Natural killer cell treated with Interleukin-12 subunit alpha and Interleukin-12 subunit beta and Interleukin-15 and Interleukin-18, amount 100 ng/mL, for 72 hours (primary cell): ENCODE results near the gene FBXL20. TPM values are rescaled to one million over a fixed set of nuclear protein-coding genes. Genes with fewer than 3 reads are reported as not detected.
"Not testable (repeated sequence)": the region's sequence is repeated elsewhere in the genome, so short reads cannot be mapped to it uniquely, and the experiment has no call there.

Experiments used
- ATAC-seq, 2 donors: fragments of 150-1000 bp; cut with Tn5 transposase in 1 of 2; sonication (Bioruptor Pico), chemical (Tn5 transposase) in 1 of 2; 2 replicates each; pipeline ENCODE4 v1.10.0; 2021
- DNase-seq: peaks from one replicate; pipeline ENCODE4 v3.0.0; 2022; ENCODE audit warnings: low spot score
- H3K27ac Mint-ChIP-seq, 2 donors: 1 replicate in 1 of 2; 2 replicates in 1 of 2; pipeline ENCODE4 v1.8.0; 2022; ENCODE audit warnings: mixed read lengths in 2 of 2, mild to moderate bottlenecking in 1 of 2, moderate library complexity in 1 of 2
- H3K27me3 Mint-ChIP-seq, 2 donors: 1 replicate in 1 of 2; 2 replicates in 1 of 2; pipeline ENCODE4 v1.8.0; 2022; ENCODE audit warnings: mixed read lengths in 2 of 2
- H3K36me3 Mint-ChIP-seq: one replicate; pipeline ENCODE4 v1.8.0; 2022; ENCODE audit warnings: mixed read lengths
- H3K4me1 Mint-ChIP-seq, 2 donors: 1 replicate in 1 of 2; 2 replicates in 1 of 2; pipeline ENCODE4 v1.8.0; 2022; ENCODE audit warnings: low read depth in 2 of 2, mixed read lengths in 2 of 2, mild to moderate bottlenecking in 1 of 2
- H3K4me3 Mint-ChIP-seq: one replicate; pipeline ENCODE4 v1.8.0; 2022; ENCODE audit warnings: mixed read lengths
- H3K9me3 Mint-ChIP-seq: 2 replicates; pipeline ENCODE4 v1.8.0; 2022; ENCODE audit warnings: mixed read lengths
- total RNA-seq, 2 donors: library from RNA; stranded (reverse); gene quantifications; one replicate each; pipeline ENCODE4 v1.2.3, GENCODE V29; 2022

FBXL20 gene
- total RNA-seq, 2 donors from 2014 or later = 14.4 to 18.3 TPM

- DNase-seq (no peak), ATAC-seq (peak; percentile 24 to 56)
- Mint-ChIP-seq H3K4me1 (peaks cover 30 to 52% of the 10 kb centered on the region in 2 donors), H3K27ac (peak overlapping the region; percentile 91), H3K27me3 (no peaks in the 10 kb centered on the region), H3K36me3 (peaks cover 21% of the 10 kb centered on the region), H3K9me3 (no peaks in the 10 kb centered on the region), H3K4me3 (peak overlapping the region; percentile 81)
Measured at GRCh38 chr17:39404542-39405378, 3.3 kb upstream of the FBXL20 start.

- peak overlapping the region; percentile 46 to 93 for H3K27ac Mint-ChIP-seq
- no peak for ATAC-seq
- peaks cover 7% of the 10 kb centered on the region for H3K36me3 Mint-ChIP-seq
- H3K9me3 Mint-ChIP-seq = no peaks in the 10 kb centered on the region
- no peak for DNase-seq
- no peaks in the 10 kb centered on the region for H3K27me3 Mint-ChIP-seq
- peak overlapping the region; percentile 98 for H3K4me3 Mint-ChIP-seq
- peaks cover 30 to 52% of the 10 kb centered on the region in 2 donors for H3K4me1 Mint-ChIP-seq
Measured at GRCh38 chr17:39402890-39403605, 1.6 kb upstream of the FBXL20 start.

GRCh38 chr17:39402244-39402889 lies 941 bp upstream of the FBXL20 start:
- Mint-ChIP-seq H3K9me3 (no peaks in the 10 kb centered on the region), H3K36me3 (peaks cover under 1% of the 10 kb centered on the region), H3K4me1 (peaks cover 30 to 47% of the 10 kb centered on the region in 2 donors), H3K27me3 (no peaks in the 10 kb centered on the region), H3K27ac (peak overlapping the region; percentile 46 to 93), H3K4me3 (peak overlapping the region; percentile 98)
- DNase-seq = peak; percentile 93
- ATAC-seq = peak; percentile 79 to 89

DNA sequence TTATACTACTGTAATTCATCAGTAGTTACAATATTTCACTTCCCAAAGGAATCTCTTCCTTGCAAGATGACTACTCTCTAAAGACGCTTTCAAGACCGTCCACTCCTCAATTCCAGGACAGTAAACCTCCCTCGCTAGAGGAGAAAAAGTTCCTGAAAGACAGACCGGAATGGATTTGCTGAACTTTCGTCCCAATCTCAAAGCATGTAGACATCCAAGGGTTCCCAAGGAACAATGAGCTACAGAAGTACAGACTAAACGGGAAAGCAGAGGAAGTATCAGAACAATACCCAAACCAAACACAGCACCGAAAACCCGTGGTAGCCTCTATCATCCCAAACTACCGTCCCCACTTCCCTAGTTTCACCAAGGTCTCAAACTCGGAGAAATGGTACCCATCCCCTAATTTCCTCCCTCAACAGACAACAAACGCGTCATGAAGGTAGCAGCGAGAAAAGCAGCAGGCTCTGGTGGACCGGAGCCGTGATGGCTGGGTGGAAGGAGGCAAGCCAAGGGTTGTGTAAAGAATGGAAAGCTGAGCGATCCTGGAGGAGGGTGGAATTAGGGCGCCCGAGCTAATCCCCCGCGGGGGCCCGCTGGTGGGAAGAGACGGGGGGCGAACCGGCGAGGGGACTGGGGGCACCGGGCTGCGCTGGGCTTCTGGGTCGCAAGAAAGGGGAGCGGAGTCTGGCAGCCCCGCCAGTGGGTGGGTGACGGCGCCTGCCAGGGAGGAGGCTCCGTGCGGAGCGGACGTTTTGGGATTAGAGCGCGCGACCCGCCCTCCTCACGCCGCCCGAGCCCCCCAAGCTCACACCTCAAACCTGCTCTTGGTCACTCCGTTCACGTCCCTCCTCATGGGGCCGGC lies 647 bp downstream of the FBXL20 start:
- no peak for DNase-seq
- peaks cover 30 to 38% of the 10 kb centered on the region in 2 donors for H3K4me1 Mint-ChIP-seq
- no peaks in the 10 kb centered on the region for H3K9me3 Mint-ChIP-seq
- no peaks in the 10 kb centered on the region for H3K27me3 Mint-ChIP-seq
- H3K36me3 Mint-ChIP-seq = no peaks in the 10 kb centered on the region
- ATAC-seq = peak in 1 of 2 donors; percentile 3
- H3K4me3 Mint-ChIP-seq = peak overlapping the region; percentile 98
- peak overlapping the region; percentile 76 to 93 for H3K27ac Mint-ChIP-seq

GRCh38 chr17:39399791-39400190 lies 1.6 kb downstream of the FBXL20 start:
- peaks cover 23 to 33% of the 10 kb centered on the region in 2 donors for H3K4me1 Mint-ChIP-seq
- DNase-seq = no peak

GRCh38 chr17:39393736-39394135 lies 7.7 kb downstream of the FBXL20 start:
- H3K9me3 Mint-ChIP-seq = no peaks in the 10 kb centered on the region
- no peaks in the 10 kb centered on the region for H3K36me3 Mint-ChIP-seq
- no peaks in the 10 kb centered on the region for H3K27me3 Mint-ChIP-seq
- peaks cover 0 to 5% of the 10 kb centered on the region in 2 donors for H3K4me1 Mint-ChIP-seq
- no peak for ATAC-seq
- no peak for DNase-seq
- no peak overlapping the region for H3K4me3 Mint-ChIP-seq
- H3K27ac Mint-ChIP-seq = no peak overlapping the region

More at GRCh38 chr17:39399791-39400190, 1.6 kb downstream of the FBXL20 start:
- H3K4me3 Mint-ChIP-seq = peak overlapping the region; percentile 98
- peak overlapping the region in 1 of 2 donors; percentile 93 for H3K27ac Mint-ChIP-seq
- H3K27me3 Mint-ChIP-seq = no peaks in the 10 kb centered on the region
- no peaks in the 10 kb centered on the region for H3K36me3 Mint-ChIP-seq
- no peak for ATAC-seq
- no peaks in the 10 kb centered on the region for H3K9me3 Mint-ChIP-seq

- no peaks in the 10 kb centered on the region for H3K27me3 Mint-ChIP-seq
- peaks cover 3 to 5% of the 10 kb centered on the region in 2 donors for H3K4me1 Mint-ChIP-seq
- H3K4me3 Mint-ChIP-seq = no peak overlapping the region
- H3K27ac Mint-ChIP-seq = no peak overlapping the region
- DNase-seq (no peak), ATAC-seq (no peak)
- H3K9me3 Mint-ChIP-seq = no peaks in the 10 kb centered on the region
- no peaks in the 10 kb centered on the region for H3K36me3 Mint-ChIP-seq
Measured at GRCh38 chr17:39391448-39391847, 10.0 kb downstream of the FBXL20 start.

DNA sequence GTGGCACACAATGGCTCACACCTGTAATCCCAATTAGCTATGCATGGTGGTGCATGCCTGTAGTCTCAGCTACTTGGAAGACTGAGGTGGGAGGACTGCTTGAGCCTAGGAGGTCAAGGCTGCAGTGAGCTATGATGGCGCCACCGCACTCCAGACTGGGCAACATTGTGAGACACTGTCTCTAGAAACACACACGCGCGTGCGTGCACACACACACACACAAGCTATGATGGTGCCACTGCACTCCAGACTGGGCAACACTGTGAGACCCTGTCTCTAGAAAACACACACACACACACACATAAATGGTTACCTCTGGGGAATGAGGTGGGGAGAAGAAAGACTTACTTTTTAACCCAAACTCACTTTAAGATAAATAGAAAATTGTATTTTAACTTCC lies 16.4 kb downstream of the FBXL20 start:
- no peak for ATAC-seq

DNA sequence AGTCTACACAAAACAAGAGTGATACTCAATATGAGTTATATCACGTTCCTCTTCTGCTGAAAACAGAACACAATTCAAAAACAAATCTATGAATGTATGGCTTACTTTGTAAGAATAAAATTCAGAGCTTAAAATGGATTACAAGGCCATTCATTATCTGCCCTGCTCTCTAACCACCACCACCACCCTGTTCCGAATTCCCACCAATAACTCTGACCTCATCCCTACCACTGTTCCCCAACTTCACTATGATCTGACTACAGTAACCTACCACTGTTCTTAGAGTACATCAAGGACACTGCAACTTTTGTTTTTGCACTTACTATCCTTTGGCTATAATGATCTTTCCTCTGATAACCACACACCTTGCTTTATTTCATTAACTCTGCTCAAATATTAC lies 21.3 kb downstream of the FBXL20 start:
- Mint-ChIP-seq H3K27ac (no peak overlapping the region), H3K4me3 (no peak overlapping the region), H3K9me3 (no peaks in the 10 kb centered on the region), H3K4me1 (peaks cover 28 to 31% of the 10 kb centered on the region in 2 donors), H3K27me3 (no peaks in the 10 kb centered on the region), H3K36me3 (no peaks in the 10 kb centered on the region)
- ATAC-seq = peak in 1 of 2 donors; percentile 48
- no peak for DNase-seq

More for the DNA sequence above, 16.4 kb downstream of the FBXL20 start:
- no peak for DNase-seq
- no peaks in the 10 kb centered on the region for H3K36me3 Mint-ChIP-seq
- no peaks in the 10 kb centered on the region for H3K9me3 Mint-ChIP-seq
- no peak overlapping the region for H3K4me3 Mint-ChIP-seq
- peaks cover 6 to 9% of the 10 kb centered on the region in 2 donors for H3K4me1 Mint-ChIP-seq
- no peaks in the 10 kb centered on the region for H3K27me3 Mint-ChIP-seq
- H3K27ac Mint-ChIP-seq = no peak overlapping the region

GRCh38 chr17:39376434-39376833 lies 25.0 kb downstream of the FBXL20 start:
- no peaks in the 10 kb centered on the region for H3K9me3 Mint-ChIP-seq
- DNase-seq (no peak), ATAC-seq (no peak)
- H3K36me3 Mint-ChIP-seq = no peaks in the 10 kb centered on the region
- H3K27me3 Mint-ChIP-seq = no peaks in the 10 kb centered on the region
- no peak overlapping the region for H3K4me3 Mint-ChIP-seq
- no peak overlapping the region for H3K27ac Mint-ChIP-seq
- peaks cover 30 to 31% of the 10 kb centered on the region in 2 donors for H3K4me1 Mint-ChIP-seq

DNA sequence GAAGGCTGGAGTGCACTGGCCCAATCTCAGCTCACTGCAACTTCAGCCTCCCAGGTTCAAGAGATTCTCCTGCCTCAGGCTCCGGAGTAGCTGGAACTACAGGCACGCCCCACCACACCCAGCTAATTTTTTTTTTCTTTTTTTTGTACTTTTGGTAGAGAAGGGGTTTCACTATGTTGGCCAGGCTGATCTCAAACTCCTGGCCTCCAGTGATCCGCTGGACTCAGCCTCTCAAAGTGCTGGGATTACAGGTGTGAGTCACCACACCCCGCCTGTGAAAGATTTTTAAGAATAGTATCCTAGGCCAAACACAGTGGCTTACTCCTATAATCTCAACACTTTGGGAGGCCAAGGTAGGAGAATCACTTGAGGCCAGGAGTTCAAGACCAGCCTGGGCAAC lies 33.6 kb downstream of the FBXL20 start:
- ATAC-seq, H3K9me3 Mint-ChIP-seq, DNase-seq, H3K27me3 Mint-ChIP-seq, H3K27ac Mint-ChIP-seq, H3K4me1 Mint-ChIP-seq, H3K36me3 Mint-ChIP-seq, H3K4me3 Mint-ChIP-seq: not testable (repeated sequence)

- no peak overlapping the region for H3K4me3 Mint-ChIP-seq
- DNase-seq (no peak), ATAC-seq (no peak)
- H3K9me3 Mint-ChIP-seq = no peaks in the 10 kb centered on the region
- H3K27me3 Mint-ChIP-seq = no peaks in the 10 kb centered on the region
- H3K36me3 Mint-ChIP-seq = no peaks in the 10 kb centered on the region
- no peak overlapping the region for H3K27ac Mint-ChIP-seq
- H3K4me1 Mint-ChIP-seq = peaks cover 10% of the 10 kb centered on the region in 2 donors
Measured at GRCh38 chr17:39365872-39366271, 35.6 kb downstream of the FBXL20 start.

- DNase-seq (no peak), ATAC-seq (no peak)
- Mint-ChIP-seq H3K36me3 (no peaks in the 10 kb centered on the region), H3K4me1 (peaks cover 11 to 16% of the 10 kb centered on the region in 2 donors), H3K9me3 (no peaks in the 10 kb centered on the region), H3K27ac (no peak overlapping the region), H3K4me3 (no peak overlapping the region), H3K27me3 (no peaks in the 10 kb centered on the region)
Measured at GRCh38 chr17:39365242-39365641, 36.2 kb downstream of the FBXL20 start.
